ENCODE data around the gene TATDN2. TPM values are rescaled to one million over a fixed set of nuclear protein-coding genes. Genes with fewer than 3 reads are reported as not detected.

The TATDN2 gene
- total RNA-seq, 4 donors from 2014 or later = 22.1 to 33.7 (median 26.3) TPM

- Histone ChIP-seq H3K27ac (no peak overlapping the region), H3K4me3 (no peak overlapping the region)
- no peak for DNase-seq (ENCODE audit: low spot score in 2 of 2)
These were observed 24.3 kb upstream of the TATDN2 start for GRCh38 chr3:10223676-10224639.

GRCh38 chr3:10224794-10225665, 23.2 kb upstream of the TATDN2 start:
- TF ChIP-seq POLR2AphosphoS5 (IDR thresholded peaks at IDR 0.05) = peak in 2 of 3 donors; percentile 43 to 83
- TF ChIP-seq CTCF (IDR thresholded peaks at IDR 0.05) = peak; percentile 77 to 80
- TF ChIP-seq POLR2A (IDR thresholded peaks at IDR 0.05) = no peak

More at GRCh38 chr3:10223676-10224639, 24.3 kb upstream of the TATDN2 start:
- 78% methylated on average over 10 of the region's 10 CpGs for WGBS
- Histone ChIP-seq H3K9me3 (no peaks in the 10 kb centered on the region), H3K27me3 (no peaks in the 10 kb centered on the region), H3K36me3 (no peaks in the 10 kb centered on the region), H3K4me1 (peaks cover 6% of the 10 kb centered on the region)
- TF ChIP-seq EP300 (IDR thresholded peaks at IDR 0.05) (no peak), POLR2A (IDR thresholded peaks at IDR 0.05) (no peak), POLR2AphosphoS5 (IDR thresholded peaks at IDR 0.05) (no peak)

GRCh38 chr3:10226293-10226692, 22.0 kb upstream of the TATDN2 start:
- Histone ChIP-seq H3K9me3 (no peaks in the 10 kb centered on the region), H3K4me1 (peaks cover 6% of the 10 kb centered on the region), H3K27me3 (no peaks in the 10 kb centered on the region), H3K27ac (no peak overlapping the region), H3K36me3 (no peaks in the 10 kb centered on the region), H3K4me3 (no peak overlapping the region)
- WGBS = 83% methylated on average over 9 of the region's 10 CpGs
- TF ChIP-seq POLR2AphosphoS5 (IDR thresholded peaks at IDR 0.05) (no peak), EP300 (IDR thresholded peaks at IDR 0.05) (no peak), CTCF (IDR thresholded peaks at IDR 0.05) (no peak), POLR2A (IDR thresholded peaks at IDR 0.05) (no peak)
- no peak for DNase-seq (ENCODE audit: low spot score in 2 of 2)

More at GRCh38 chr3:10224794-10225665, 23.2 kb upstream of the TATDN2 start:
- 37% methylated on average over 4 of the region's 4 CpGs for WGBS
- peaks cover 6% of the 10 kb centered on the region for H3K4me1 ChIP-seq
- H3K27ac ChIP-seq = no peak overlapping the region
- DNase-seq (ENCODE audit: low spot score in 2 of 2) = peak; percentile 81 to 84
- H3K27me3 ChIP-seq = no peaks in the 10 kb centered on the region
- H3K36me3 ChIP-seq = no peaks in the 10 kb centered on the region
- H3K4me3 ChIP-seq = no peak overlapping the region
- H3K9me3 ChIP-seq = no peaks in the 10 kb centered on the region

GRCh38 chr3:10228248-10228950, 19.9 kb upstream of the TATDN2 start:
- Histone ChIP-seq H3K4me3 (no peak overlapping the region), H3K27ac (no peak overlapping the region), H3K4me1 (peaks cover 6% of the 10 kb centered on the region), H3K27me3 (no peaks in the 10 kb centered on the region), H3K9me3 (no peaks in the 10 kb centered on the region), H3K36me3 (no peaks in the 10 kb centered on the region)
- DNase-seq (ENCODE audit: low spot score in 2 of 2) = no peak
- 77% methylated on average over 4 of the region's 4 CpGs for WGBS
- no peak for TF ChIP-seq CTCF (IDR thresholded peaks at IDR 0.05)
- TF ChIP-seq EP300 (IDR thresholded peaks at IDR 0.05) = no peak
- TF ChIP-seq POLR2A (IDR thresholded peaks at IDR 0.05) = no peak
- TF ChIP-seq POLR2AphosphoS5 (IDR thresholded peaks at IDR 0.05) = no peak

- H3K27ac ChIP-seq = no peak overlapping the region
- peaks cover 6% of the 10 kb centered on the region for H3K36me3 ChIP-seq
- H3K9me3 ChIP-seq = no peaks in the 10 kb centered on the region
- DNase-seq (ENCODE audit: low spot score in 2 of 2) = no peak
- no peaks in the 10 kb centered on the region for H3K27me3 ChIP-seq
- 93% methylated on average over 7 of the region's 7 CpGs for WGBS
- no peak for TF ChIP-seq POLR2AphosphoS5 (IDR thresholded peaks at IDR 0.05)
- TF ChIP-seq POLR2A (IDR thresholded peaks at IDR 0.05) = no peak
- TF ChIP-seq CTCF (IDR thresholded peaks at IDR 0.05) = no peak
- TF ChIP-seq EP300 (IDR thresholded peaks at IDR 0.05) = no peak
- H3K4me1 ChIP-seq = peaks cover 6% of the 10 kb centered on the region
- H3K4me3 ChIP-seq = no peak overlapping the region
These were observed 18.7 kb upstream of the TATDN2 start for GRCh38 chr3:10229576-10229975.
